B cell (primary cell): ENCODE data around the gene STAB1.

ENCODE experiments used
- CTCF ChIP-seq: fragments of 200-600 bp; IDR thresholded peaks from one replicate; pipeline ENCODE4 v1.8.0; 2022; ENCODE audit warnings: antibody characterized with exemption, mild to moderate bottlenecking
- EZH2 ChIP-seq: IDR thresholded peaks from 2 replicates; pipeline ENCODE4 v1.6.1; 2012; ENCODE audit warnings: borderline replicate concordance, low read depth, mild to moderate bottlenecking, moderate library complexity, low read length; ENCODE audit not compliant: insufficient read depth, poor library complexity, severe bottlenecking

- TF ChIP-seq CTCF (no peak), EZH2 (no peak)
These were observed 38.9 kb upstream of the STAB1 start for GRCh38 chr3:52456169-52456799.
